ENCODE data around the gene GMCL1. TPM values are rescaled to one million over a fixed set of nuclear protein-coding genes. Genes with fewer than 3 reads are reported as not detected.

The GMCL1 gene, protein sequence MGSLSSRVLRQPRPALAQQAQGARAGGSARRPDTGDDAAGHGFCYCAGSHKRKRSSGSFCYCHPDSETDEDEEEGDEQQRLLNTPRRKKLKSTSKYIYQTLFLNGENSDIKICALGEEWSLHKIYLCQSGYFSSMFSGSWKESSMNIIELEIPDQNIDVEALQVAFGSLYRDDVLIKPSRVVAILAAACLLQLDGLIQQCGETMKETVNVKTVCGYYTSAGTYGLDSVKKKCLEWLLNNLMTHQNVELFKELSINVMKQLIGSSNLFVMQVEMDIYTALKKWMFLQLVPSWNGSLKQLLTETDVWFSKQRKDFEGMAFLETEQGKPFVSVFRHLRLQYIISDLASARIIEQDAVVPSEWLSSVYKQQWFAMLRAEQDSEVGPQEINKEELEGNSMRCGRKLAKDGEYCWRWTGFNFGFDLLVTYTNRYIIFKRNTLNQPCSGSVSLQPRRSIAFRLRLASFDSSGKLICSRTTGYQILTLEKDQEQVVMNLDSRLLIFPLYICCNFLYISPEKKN
- total RNA-seq (10 to 100 TPM; 29.7 to 29.8 TPM), total RNA-seq (10.3 to 92.9 (median 52.2) reads per million in 172 experiments)
- polyA plus RNA-seq (2013, experiment 1 of 2): 22.3 TPM
- 25.0 TPM for polyA plus RNA-seq (2013, experiment 2 of 2)

DNA sequence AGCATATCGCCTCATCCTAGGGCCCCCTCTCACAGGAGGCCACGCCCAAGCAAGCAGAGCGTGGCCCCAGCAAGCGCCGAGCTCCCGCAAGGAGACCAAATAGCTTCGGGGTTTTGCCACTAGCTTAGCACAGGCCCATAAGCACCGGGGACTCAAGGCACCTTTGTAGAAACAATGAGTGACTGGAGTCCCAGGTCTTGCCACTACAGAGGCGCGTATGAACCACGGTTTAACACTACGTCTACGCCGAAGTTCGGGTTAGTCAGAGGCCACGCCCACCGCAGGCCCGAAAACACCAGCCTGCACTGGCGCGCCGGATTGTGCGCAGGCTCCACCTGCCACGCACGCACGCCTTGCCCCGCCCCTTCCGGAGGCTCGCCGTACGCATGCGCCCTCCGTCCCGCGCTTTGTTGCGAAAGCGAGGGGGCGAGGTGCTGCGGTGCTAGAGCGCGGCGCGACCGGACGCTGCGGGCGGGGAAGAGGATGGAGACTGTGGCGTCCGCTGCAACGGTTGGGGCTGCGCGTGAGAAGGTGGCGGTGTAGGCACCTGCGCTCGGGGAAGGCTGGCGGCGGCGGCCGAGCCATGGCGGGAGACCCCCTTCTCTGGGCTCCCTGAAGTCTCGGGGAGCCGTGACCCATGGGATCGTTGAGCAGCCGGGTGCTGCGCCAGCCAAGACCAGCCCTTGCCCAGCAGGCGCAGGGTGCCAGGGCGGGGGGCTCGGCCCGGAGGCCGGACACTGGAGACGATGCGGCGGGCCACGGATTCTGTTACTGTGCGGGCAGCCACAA lies at the start of gene GMCL1:
TSS of gene GMCL1 (plus strand) at position 405 of the 789 bp plus-strand sequence. CDS start at position 638, 233 bp downstream.
- no peaks in the 10 kb centered on the region for H3K9me3 ChIP-seq (ENCODE audit: control insufficient read depth in 1 of 2, insufficient read depth in 1 of 2, low read length in 2 of 2)
- peak; percentile 97 to 100 (median 98) for DNase-seq
- ChIA-PET POLR2A (interaction anchor here (0.6 to 2.5 kb wide), 14 partner anchors 12 to 392 kb away, joined by 3 to 13 read pairs (median 4); partner anchors contain the start of genes AAK1, NFU1 and SNRNP27), CTCF (interaction anchor here (1.5 to 2.8 kb wide), 2 partner anchors 12 to 105 kb away, joined by 5 to 14 read pairs; no protein-coding TSS in a partner anchor)
- no peaks in the 10 kb centered on the region for H3K27me3 ChIP-seq (ENCODE audit: control insufficient read depth in 1 of 2, insufficient read depth in 2 of 2, low read length in 2 of 2)
- Mint-ChIP-seq H3K4me1 (ENCODE audit: low read depth) (peaks cover 65% of the 10 kb centered on the region), H3K9me3 (no peaks in the 10 kb centered on the region), H3K27ac (peak within 1 kb of the TSS; percentile 99), H3K4me3 (peak within 1 kb of the TSS; percentile 99), H3K36me3 (ENCODE audit: low read depth) (peaks cover 35% of the 10 kb centered on the region), H3K27me3 (no peaks in the 10 kb centered on the region)
- H3K4me3 ChIP-seq (ENCODE audit: low read length): peak within 1 kb of the TSS; percentile 74
- peak; percentile 93 for ATAC-seq (ENCODE audit: poor library complexity)
- TF ChIP-seq, protein P1, sequence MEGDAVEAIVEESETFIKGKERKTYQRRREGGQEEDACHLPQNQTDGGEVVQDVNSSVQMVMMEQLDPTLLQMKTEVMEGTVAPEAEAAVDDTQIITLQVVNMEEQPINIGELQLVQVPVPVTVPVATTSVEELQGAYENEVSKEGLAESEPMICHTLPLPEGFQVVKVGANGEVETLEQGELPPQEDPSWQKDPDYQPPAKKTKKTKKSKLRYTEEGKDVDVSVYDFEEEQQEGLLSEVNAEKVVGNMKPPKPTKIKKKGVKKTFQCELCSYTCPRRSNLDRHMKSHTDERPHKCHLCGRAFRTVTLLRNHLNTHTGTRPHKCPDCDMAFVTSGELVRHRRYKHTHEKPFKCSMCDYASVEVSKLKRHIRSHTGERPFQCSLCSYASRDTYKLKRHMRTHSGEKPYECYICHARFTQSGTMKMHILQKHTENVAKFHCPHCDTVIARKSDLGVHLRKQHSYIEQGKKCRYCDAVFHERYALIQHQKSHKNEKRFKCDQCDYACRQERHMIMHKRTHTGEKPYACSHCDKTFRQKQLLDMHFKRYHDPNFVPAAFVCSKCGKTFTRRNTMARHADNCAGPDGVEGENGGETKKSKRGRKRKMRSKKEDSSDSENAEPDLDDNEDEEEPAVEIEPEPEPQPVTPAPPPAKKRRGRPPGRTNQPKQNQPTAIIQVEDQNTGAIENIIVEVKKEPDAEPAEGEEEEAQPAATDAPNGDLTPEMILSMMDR (IDR thresholded peaks at IDR 0.05): no peak
- H3K36me3 ChIP-seq (ENCODE audit: insufficient read depth, low read length): peaks cover 4% of the 10 kb centered on the region
- intact Hi-C loops (cut with DNase I, micrococcal nuclease): loop anchor here in 1 of 2 experiments (2.0 to 10.0 kb wide), 4 partner anchors 63 to 463 kb away; partner anchors contain the start of genes GFPT1, SNRNP27 and SNRPG
- H3K27ac ChIP-seq (ENCODE audit: low read depth in 1 of 2, low read length in 2 of 2): peak within 1 kb of the TSS; percentile 89 to 93
- H3K4me1 ChIP-seq (ENCODE audit: insufficient read depth, low read length): peaks cover 33% of the 10 kb centered on the region

DNA sequence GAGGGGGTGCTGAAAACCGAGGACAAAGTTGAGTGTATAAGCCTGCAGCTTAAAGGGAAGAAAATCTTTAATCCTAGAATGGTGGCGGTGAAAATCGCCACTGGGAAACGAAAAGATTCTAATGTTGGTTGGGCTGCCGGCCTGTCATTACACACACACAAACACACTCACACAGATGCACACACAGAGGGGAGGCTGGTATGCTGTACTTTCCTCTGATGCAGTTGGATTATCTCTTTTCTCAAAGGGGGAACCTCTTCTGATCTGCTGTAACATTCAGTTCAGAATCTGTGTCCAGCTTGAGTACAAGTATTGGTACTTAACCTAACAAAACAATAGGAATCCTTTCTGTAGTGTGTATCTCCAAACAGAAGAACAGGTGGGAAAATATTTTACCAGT lies 48.5 kb upstream of the GMCL1 start:
- ChIA-PET POLR2A (no interaction called here), CTCF (no interaction called here)
- no peak overlapping the region for H3K27ac Mint-ChIP-seq
- Histone ChIP-seq H3K4me3 (ENCODE audit: low read length) (no peak overlapping the region), H3K4me1 (ENCODE audit: insufficient read depth, low read length) (no peaks in the 10 kb centered on the region), H3K36me3 (ENCODE audit: insufficient read depth, low read length) (no peaks in the 10 kb centered on the region), H3K27ac (ENCODE audit: low read depth in 1 of 2, low read length in 2 of 2) (no peak overlapping the region), H3K27me3 (ENCODE audit: control insufficient read depth in 1 of 2, insufficient read depth in 2 of 2, low read length in 2 of 2) (no peaks in the 10 kb centered on the region), H3K9me3 (ENCODE audit: control insufficient read depth in 1 of 2, insufficient read depth in 1 of 2, low read length in 2 of 2) (peaks cover 5 to 6% of the 10 kb centered on the region in 2 experiments)
- H3K9me3 Mint-ChIP-seq: no peaks in the 10 kb centered on the region
- peaks cover 8% of the 10 kb centered on the region for H3K4me1 Mint-ChIP-seq (ENCODE audit: low read depth)
- ATAC-seq (ENCODE audit: poor library complexity): no peak
- intact Hi-C loops (cut with DNase I, micrococcal nuclease): no loop called here
- TF ChIP-seq, protein P1 (IDR thresholded peaks at IDR 0.05): no peak
- H3K4me3 Mint-ChIP-seq: no peak overlapping the region
- no peaks in the 10 kb centered on the region for H3K36me3 Mint-ChIP-seq (ENCODE audit: low read depth)
- DNase-seq: no peak
- H3K27me3 Mint-ChIP-seq: no peaks in the 10 kb centered on the region

Measured in CD4-positive, alpha-beta T cell (primary cell).